GM18858 (cell line): ENCODE data around the gene GPATCH2.

Experiments used
- ATAC-seq: cut with Tn5 transposase; IDR thresholded peaks from one replicate; pipeline ENCODE4 v1.9.1; 2021; ENCODE audit not compliant: unreplicated experiment

Gene GPATCH2

DNA sequence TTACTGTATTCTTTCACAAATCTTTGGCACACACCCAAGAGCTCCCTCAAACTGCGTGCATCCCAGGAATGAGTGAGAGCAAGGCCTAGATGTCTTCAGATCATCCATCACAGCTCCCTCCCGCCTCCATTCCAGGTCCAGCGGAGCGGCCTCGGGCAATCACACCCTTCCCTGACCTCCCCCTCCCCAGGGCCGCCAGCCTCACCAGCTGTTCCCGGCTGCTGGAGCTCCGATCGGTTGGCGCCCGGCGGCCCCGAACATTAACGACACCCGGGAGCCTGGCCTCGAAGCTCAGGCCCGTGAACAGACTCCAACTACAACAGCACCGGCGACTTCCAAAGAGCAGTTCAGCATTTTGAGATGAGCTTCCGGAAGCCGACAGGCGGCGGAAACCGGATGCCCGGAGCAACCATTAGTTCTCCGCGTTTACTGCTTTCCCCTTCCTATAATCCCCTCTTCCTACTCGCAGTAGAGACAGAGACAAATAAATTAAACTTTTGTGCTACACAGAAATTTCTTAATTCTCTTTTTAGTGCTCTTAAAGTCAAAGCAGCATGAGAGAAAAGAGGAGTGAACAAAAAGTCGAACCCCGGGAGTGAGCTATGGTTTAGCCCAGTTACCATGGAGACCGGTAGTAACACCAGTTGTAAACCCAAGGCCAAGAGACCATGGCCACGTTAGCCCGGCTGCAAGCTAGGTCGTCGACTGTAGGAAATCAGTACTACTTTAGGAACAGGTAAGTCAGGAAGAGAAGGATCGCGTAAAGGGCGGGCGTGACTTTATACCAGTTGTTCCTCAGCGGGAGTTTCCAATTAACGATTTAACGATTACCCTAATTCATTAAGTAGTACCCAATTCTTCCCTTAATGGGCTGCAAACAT lies at the start of gene GPATCH2, which contains the start of gene SPATA17:
Gene GPATCH2, minus strand, starts transcription at position 380 of the 881 bp plus-strand sequence. Its CDS starts 119 bp downstream, at position 261.
Gene SPATA17, plus strand, starts transcription at position 634 of the 881 bp plus-strand sequence. Its CDS starts 35 bp downstream, at position 669.
- peak; percentile 96 for ATAC-seq

DNA sequence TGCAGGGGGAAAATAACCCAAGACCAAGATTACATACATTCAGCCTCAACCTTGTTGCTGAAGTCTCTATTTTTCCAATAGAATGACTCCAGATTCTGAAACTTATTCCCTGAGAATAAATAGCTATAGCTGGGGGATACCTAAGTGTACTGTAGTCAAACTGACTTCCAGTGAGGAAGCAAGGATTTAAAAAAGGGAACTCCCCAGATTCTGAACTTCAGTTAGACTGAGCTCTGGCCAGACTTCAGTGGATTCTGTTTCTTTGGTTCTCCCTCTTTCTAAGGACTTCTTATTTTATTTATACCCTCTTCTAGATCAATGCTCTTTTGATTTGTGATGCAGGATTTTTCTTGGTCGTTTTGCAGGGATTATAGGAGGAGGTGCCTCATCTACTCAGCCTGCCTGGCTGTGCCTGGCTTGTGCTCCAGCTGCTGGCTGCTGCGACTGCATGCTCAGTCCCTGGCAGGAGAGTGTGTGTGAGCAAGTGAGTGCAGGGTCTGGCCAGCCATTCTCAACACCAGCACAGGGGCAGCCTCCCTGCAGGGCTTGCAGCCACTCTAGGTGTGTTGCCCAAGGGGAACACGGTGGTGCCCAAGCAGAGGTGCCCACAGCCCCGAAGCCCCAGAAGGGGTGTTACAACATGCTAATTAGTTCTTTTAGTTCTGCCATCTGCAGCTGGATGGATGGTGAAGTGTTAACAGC lies 43.3 kb upstream of the GPATCH2 start:
- no peak for ATAC-seq

GRCh38 chr1:217673387-217673786 lies 42.5 kb upstream of the GPATCH2 start:
- no peak for ATAC-seq

DNA sequence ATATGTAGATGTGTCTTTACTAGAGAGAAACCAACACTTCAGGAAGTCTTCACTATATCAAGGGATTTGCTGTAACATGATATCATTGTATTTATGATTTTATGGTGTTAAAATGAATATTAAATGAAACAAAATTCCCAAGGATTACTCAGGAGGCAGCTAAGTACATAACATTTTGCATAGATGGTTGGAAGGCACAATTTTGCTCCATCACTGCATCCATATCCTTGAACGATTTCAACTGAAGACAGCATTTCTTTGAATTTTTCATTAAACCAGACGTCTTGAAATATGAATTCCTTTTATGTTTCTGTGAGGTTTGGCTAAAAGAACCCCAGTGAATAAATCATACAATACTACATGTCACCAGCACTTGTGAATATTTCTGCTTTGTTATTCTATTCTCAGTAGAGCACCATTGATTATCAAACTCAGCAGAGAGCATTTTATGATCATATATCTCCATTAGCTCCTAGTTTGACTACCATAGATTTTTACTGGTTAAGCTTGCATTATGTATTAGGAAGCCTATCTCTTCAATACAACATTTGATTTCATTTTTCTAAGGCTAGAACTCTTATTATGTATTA lies 37.6 kb upstream of the GPATCH2 start:
- no peak for ATAC-seq

DNA sequence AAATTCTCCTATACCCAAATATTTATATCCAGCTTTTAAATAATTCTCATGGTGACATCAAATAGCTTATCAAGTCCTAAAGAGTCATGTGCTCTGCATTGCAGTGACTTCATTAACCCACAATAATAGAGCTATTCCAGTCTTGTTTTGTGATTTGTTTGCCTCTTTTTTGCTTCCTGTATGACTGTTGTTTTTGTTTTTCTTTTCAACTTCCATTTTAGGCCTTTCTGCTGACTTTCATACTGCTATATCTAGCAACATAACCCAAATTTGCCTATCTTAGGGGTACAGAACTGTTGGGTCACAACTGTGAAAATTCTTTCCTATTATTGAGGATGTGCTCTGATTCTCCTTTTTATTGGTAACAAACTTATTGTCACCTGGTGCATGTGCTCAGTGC lies 30.5 kb upstream of the GPATCH2 start:
- ATAC-seq, result no peak

DNA sequence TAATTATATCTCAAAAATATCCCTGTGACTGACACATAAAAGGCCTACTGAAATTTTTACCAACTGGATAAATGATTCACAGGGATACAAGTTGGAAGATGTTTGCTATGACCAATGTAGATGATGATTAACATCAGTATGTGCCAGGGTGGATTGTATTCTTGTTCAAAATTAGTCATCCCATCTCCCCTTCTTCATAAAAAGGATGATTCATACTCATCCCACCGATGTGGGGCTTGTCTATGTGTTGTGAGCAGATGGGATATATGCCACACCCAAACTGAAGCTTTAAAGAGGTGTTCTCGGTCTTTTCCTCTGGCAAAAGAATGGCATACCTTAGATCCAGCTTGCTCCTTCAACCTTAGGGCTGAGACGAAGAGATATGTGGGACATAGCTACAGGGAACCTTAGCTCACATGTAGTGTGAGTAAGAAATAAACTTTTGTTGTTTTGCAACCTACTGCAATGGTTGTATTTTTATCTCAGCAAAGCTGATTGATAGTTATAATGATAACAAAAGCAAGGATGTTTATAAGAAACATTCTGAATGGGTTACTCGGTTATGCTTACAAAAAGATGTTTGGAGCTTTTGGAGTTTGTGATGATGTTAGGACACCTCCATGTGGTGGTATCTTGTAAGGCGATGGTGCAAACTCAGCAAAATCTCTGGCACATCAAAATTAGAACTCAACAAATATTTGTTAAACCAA lies 29.6 kb upstream of the GPATCH2 start:
- no peak for ATAC-seq

DNA sequence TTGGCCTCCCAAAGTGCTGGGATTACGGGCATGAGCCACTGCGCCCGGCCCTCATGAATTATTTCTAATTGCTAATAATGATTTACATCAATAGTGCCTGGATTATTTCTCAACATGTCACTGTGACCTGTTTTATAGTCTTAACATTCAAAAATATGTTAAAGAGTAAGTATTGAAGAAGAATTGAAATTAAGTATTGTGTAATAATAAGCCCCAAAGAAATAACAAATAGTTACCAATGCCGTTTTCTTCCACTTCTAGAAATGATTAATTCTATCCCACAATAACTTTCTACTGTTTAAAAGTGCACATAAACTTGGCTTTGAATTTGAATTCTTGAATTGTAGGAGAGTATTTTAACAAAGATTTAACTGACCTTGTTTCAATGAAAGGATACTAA lies 19.8 kb upstream of the GPATCH2 start:
- ATAC-seq, result no peak

DNA sequence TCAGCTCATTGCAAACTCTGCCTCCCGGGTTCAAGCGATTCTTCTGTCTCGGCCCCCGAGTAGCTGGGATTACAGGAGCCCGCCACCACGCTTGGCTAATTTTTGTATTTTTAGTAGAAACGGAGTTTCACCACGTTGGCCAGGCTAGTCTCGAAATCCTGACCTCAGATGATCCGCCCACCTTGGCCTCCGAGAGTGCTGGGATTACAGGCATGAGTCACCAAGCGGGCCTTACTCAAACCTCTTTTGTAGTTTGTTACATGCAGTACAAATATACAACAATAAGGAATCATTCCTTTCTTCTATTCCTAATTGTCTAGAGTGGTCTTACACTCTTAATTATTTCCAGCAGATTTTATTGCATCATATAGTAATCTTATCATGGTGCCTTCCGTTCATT lies 16.9 kb upstream of the GPATCH2 start:
- ATAC-seq, result no peak

GRCh38 chr1:217642455-217642854 lies 11.6 kb upstream of the GPATCH2 start:
- no peak for ATAC-seq

GRCh38 chr1:217627431-217627830 lies 3.5 kb downstream of the GPATCH2 start:
- ATAC-seq, result no peak

DNA sequence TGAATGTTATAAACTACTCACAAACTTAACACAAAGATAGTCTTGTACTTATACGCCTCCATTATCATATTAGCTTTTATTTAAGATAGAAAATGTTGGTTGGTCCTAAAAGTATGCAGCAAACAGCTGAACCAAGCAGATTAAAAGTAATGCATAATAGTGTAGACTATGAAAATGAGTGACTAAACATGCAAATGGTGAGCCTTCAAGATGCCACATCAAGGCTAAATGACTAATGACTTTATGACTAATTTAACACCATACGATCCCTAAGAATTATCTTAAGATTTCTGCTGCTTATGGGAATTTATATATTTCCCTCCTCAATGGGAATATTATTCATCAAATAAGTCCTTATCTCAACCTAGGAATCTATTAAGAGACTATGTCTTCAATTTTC lies 4.6 kb downstream of the GPATCH2 start:
- no peak for ATAC-seq

GRCh38 chr1:217622042-217622441 lies 8.8 kb downstream of the GPATCH2 start:
- no peak for ATAC-seq

DNA sequence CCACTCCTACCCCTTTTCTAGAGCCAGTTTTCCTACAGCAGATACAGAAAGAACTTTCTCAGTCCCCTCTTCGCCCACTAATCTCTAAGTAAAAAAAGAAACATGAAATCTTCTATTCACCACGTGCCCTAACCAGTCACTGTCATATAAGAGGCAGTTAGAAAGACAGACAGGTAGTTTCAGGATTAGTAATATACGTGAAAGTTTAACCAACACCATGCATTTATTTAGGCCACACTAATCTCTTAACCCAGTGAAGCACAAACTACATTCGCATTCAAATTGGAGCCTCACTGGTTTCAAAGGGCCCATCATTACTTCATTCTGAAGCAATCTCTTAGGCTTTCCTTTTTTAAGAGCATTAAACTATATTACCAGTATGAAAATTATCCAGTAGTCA lies 10.1 kb downstream of the GPATCH2 start:
- ATAC-seq, result peak; percentile 100

- no peak for ATAC-seq
Measured at GRCh38 chr1:217617126-217617525, 13.8 kb downstream of the GPATCH2 start.

- ATAC-seq, result no peak
Measured at GRCh38 chr1:217614200-217614712, 16.6 kb downstream of the GPATCH2 start.

- no peak for ATAC-seq
Measured at GRCh38 chr1:217605390-217605789, 25.5 kb downstream of the GPATCH2 start.

DNA sequence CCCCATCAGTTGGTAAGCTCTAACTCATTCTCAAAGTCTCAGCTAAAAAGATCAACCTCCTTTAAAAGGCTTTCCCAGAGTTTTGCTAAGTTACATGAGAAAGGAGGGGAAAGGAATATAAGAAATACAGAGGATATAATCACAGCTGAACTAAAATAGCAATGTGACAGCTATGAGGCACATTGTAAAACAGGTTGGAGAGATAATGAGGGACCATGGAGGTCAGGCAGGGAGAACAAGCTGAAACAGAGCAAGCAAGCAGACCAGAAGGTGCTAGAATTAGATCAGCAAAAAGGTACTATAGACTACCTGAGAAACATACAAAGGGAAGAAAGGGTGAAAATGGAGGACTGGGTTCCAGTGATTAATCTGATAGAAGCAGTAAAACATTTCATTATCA lies 28.5 kb downstream of the GPATCH2 start:
- ATAC-seq, result no peak

- ATAC-seq, result no peak
Measured at GRCh38 chr1:217599154-217599553, 31.7 kb downstream of the GPATCH2 start.

DNA sequence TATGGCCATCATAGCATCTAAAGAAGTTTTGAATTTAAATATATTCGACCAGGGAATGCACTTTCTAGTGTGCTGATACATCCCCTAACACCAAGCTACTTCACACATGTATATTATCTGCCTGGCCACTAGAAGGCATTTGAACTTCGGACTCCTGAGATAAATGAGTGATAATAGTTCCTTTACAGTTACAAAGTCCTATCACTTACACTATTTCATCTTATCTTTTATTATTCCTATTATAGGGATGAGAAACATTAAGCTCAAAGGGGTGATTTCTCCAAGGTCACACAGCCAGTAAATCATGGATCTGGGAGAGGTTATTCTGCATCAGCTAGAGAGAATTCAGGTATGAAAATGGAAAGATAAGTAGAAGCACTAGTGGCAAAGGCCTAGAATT lies 40.3 kb downstream of the GPATCH2 start:
- ATAC-seq, result no peak

- ATAC-seq, result no peak
Measured at GRCh38 chr1:217586586-217586985, 44.3 kb downstream of the GPATCH2 start.

GRCh38 chr1:217585577-217585976 lies 45.3 kb downstream of the GPATCH2 start:
- no peak for ATAC-seq
